Esophagus muscularis mucosa (tissue), 3 donors: Measurements from ENCODE around the gene MROH8.
A peak's percentile ranks its signal among the peaks of the same experiment; 100 is the strongest.

Experiments used
- POLR2AphosphoS5 ChIP-seq, 2 donors: sonication (generic); formaldehyde crosslinking; IDR thresholded peaks; one replicate each; pipeline ENCODE4 v1.6.1; 2017; ENCODE audit warnings: antibody characterized with exemption in 2 of 2
- TF ChIP-seq, protein P1 (sequence below), 3 experiments: fragments of 200-600 bp in 2 of 3; fragments of 450-650 bp in 1 of 3; sonication (generic) in 2 of 3; IDR thresholded peaks; one replicate each; pipeline ENCODE4 v1.5.1; 2017 to 2019; ENCODE audit warnings: antibody characterized with exemption in 3 of 3, mild to moderate bottlenecking in 2 of 3, moderate library complexity in 1 of 3

DNA sequence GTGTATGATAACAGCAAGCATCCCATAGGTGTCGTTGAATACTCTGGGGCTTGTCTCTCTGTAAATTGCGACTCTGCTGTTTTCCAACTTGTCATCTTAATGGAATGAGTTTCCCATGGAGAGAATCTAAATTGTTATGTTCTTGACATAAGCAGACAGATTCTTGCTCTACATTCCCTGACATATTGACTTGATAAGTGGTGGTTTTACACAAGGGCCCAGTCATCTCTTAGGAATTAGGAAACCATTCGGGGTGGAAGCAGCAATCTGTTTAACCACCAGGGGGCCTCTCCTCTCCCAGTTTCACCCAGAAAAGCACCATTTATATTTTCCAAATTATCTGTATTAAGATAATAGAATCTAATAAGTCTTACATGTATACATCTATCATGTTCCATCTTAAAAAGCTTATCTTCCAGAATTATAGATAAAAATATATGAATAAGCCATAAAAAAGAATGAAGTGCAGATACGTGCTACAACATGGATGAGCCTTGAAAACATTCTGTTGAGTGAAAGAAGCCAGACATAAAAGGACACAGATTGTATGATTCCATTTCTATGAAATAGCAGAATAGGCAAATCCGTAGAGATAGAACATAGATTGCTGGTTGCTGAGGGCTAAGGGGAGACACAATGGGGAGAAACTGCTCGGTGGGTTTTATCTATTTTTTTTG, 23.1 kb upstream of the MROH8 start:
- TF ChIP-seq, protein P1, sequence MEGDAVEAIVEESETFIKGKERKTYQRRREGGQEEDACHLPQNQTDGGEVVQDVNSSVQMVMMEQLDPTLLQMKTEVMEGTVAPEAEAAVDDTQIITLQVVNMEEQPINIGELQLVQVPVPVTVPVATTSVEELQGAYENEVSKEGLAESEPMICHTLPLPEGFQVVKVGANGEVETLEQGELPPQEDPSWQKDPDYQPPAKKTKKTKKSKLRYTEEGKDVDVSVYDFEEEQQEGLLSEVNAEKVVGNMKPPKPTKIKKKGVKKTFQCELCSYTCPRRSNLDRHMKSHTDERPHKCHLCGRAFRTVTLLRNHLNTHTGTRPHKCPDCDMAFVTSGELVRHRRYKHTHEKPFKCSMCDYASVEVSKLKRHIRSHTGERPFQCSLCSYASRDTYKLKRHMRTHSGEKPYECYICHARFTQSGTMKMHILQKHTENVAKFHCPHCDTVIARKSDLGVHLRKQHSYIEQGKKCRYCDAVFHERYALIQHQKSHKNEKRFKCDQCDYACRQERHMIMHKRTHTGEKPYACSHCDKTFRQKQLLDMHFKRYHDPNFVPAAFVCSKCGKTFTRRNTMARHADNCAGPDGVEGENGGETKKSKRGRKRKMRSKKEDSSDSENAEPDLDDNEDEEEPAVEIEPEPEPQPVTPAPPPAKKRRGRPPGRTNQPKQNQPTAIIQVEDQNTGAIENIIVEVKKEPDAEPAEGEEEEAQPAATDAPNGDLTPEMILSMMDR (IDR thresholded peaks at IDR 0.05), result peak; percentile 83 to 87 (median 84)
- peak in 1 of 2 donors; percentile 51 for TF ChIP-seq POLR2AphosphoS5 (IDR thresholded peaks at IDR 0.05)
